Lower leg skin (tissue), 3 donors: Measurements from ENCODE around the gene SPDYE18.
"Not testable (repeated sequence)": the region's sequence is repeated elsewhere in the genome, so short reads cannot be mapped to it uniquely, and the experiment has no call there.

Source experiments
- POLR2A ChIP-seq, 2 donors: fragments of 450-650 bp; IDR thresholded peaks; one replicate each; pipeline ENCODE4 v1.6.1; 2016 to 2017; ENCODE audit warnings: antibody characterized with exemption in 2 of 2, mild to moderate bottlenecking in 1 of 2, moderate library complexity in 1 of 2
- TF ChIP-seq, protein P1 (sequence below), 3 donors: fragments of 450-650 bp; IDR thresholded peaks; one replicate each; pipeline ENCODE4 v1.5.1; 2016; ENCODE audit warnings: antibody characterized with exemption in 3 of 3, mild to moderate bottlenecking in 3 of 3, moderate library complexity in 2 of 3

DNA sequence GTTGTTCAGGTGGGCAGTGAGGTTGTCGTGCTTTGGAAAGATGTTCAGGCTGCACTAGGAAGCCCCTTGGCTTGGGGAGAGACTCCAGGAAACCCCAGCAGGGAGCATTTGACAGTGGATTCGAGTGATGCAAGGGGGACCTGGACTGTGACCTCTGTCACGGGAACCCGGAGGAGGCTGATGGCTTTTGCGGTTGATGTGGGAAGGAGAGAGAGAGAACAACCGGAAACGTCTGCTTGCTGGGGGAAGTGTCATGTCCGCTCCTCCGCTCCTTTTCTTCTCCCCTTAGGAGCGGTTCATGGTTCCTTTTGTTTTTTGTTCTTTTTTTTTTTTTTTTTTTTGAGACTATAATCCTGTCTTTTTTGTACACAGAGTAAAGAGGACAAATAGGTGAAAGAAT is 36.0 kb downstream of the SPDYE18 start:
- not testable (repeated sequence) for TF ChIP-seq POLR2A (IDR thresholded peaks at IDR 0.05)
- TF ChIP-seq, protein P1, sequence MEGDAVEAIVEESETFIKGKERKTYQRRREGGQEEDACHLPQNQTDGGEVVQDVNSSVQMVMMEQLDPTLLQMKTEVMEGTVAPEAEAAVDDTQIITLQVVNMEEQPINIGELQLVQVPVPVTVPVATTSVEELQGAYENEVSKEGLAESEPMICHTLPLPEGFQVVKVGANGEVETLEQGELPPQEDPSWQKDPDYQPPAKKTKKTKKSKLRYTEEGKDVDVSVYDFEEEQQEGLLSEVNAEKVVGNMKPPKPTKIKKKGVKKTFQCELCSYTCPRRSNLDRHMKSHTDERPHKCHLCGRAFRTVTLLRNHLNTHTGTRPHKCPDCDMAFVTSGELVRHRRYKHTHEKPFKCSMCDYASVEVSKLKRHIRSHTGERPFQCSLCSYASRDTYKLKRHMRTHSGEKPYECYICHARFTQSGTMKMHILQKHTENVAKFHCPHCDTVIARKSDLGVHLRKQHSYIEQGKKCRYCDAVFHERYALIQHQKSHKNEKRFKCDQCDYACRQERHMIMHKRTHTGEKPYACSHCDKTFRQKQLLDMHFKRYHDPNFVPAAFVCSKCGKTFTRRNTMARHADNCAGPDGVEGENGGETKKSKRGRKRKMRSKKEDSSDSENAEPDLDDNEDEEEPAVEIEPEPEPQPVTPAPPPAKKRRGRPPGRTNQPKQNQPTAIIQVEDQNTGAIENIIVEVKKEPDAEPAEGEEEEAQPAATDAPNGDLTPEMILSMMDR (IDR thresholded peaks at IDR 0.05), result not testable (repeated sequence)
